ENCODE data around the gene LIPG.

Gene LIPG

GRCh38 chr18:49621717-49622351, 60.0 kb downstream of the LIPG start:
- Histone ChIP-seq H4K20me1 (ENCODE audit: low read depth, low read length) (no peaks in the 10 kb centered on the region), H3K27me3 (ENCODE audit: low read length) (no peaks in the 10 kb centered on the region), H3K9ac (ENCODE audit: low read length) (no peak overlapping the region), H3K4me2 (ENCODE audit: low read depth, low read length, poor library complexity, severe bottlenecking) (no peak overlapping the region), H3K9me2 (replicated peaks; ENCODE audit: insufficient read depth, low read length) (no peaks in the 10 kb centered on the region), H3K4me3 (ENCODE audit: insufficient read depth, low read length, poor library complexity, severe bottlenecking) (no peak overlapping the region), H3K27ac (ENCODE audit: low read depth, low read length) (no peak overlapping the region), H3K79me2 (ENCODE audit: insufficient read depth, low read length) (no peaks in the 10 kb centered on the region), H3K36me3 (ENCODE audit: low read length) (no peaks in the 10 kb centered on the region), H3K9me3 (ENCODE audit: insufficient read depth, low read length) (no peaks in the 10 kb centered on the region), H3F3A (ENCODE audit: insufficient read depth) (no peaks in the 10 kb centered on the region), H2AFZ (ENCODE audit: low read depth, low read length, severe bottlenecking) (no peak overlapping the region)
- TF ChIP-seq EZH2phosphoT487 (conservative IDR thresholded peaks at IDR 0.05; ENCODE audit: low read length), result 0 out of 2 replicates have a peak, but pooled peaks have one; percentile 70
- TF ChIP-seq CTCF (IDR thresholded peaks at IDR 0.05; ENCODE audit: insufficient read depth, low read length, poor library complexity, severe bottlenecking), result no peak

- H3K9me3 ChIP-seq (ENCODE audit: insufficient read depth, low read length), result no peaks in the 10 kb centered on the region
- no peaks in the 10 kb centered on the region for H4K20me1 ChIP-seq (ENCODE audit: low read depth, low read length)
- no peaks in the 10 kb centered on the region for H3K9me2 ChIP-seq (replicated peaks; ENCODE audit: insufficient read depth, low read length)
- H3F3A ChIP-seq (ENCODE audit: insufficient read depth), result no peaks in the 10 kb centered on the region
- no peak overlapping the region for H3K27ac ChIP-seq (ENCODE audit: low read depth, low read length)
- no peak overlapping the region for H2AFZ ChIP-seq (ENCODE audit: low read depth, low read length, severe bottlenecking)
- TF ChIP-seq EZH2phosphoT487 (conservative IDR thresholded peaks at IDR 0.05; ENCODE audit: low read length) (no peak), CTCF (IDR thresholded peaks at IDR 0.05; ENCODE audit: insufficient read depth, low read length, poor library complexity, severe bottlenecking) (no peak)
- no peak overlapping the region for H3K4me3 ChIP-seq (ENCODE audit: insufficient read depth, low read length, poor library complexity, severe bottlenecking)
- H3K36me3 ChIP-seq (ENCODE audit: low read length), result no peaks in the 10 kb centered on the region
- H3K9ac ChIP-seq (ENCODE audit: low read length), result no peak overlapping the region
- H3K79me2 ChIP-seq (ENCODE audit: insufficient read depth, low read length), result no peaks in the 10 kb centered on the region
- no peak overlapping the region for H3K4me2 ChIP-seq (ENCODE audit: low read depth, low read length, poor library complexity, severe bottlenecking)
- H3K27me3 ChIP-seq (ENCODE audit: low read length), result no peaks in the 10 kb centered on the region
Observed at GRCh38 chr18:49623571-49623970, 61.7 kb downstream of the LIPG start.

- no peak for TF ChIP-seq EZH2phosphoT487 (conservative IDR thresholded peaks at IDR 0.05; ENCODE audit: low read length)
- no peak for TF ChIP-seq CTCF (IDR thresholded peaks at IDR 0.05; ENCODE audit: insufficient read depth, low read length, poor library complexity, severe bottlenecking)
- Histone ChIP-seq H3K9me3 (ENCODE audit: insufficient read depth, low read length) (no peaks in the 10 kb centered on the region), H3K36me3 (ENCODE audit: low read length) (no peaks in the 10 kb centered on the region), H3K4me2 (ENCODE audit: low read depth, low read length, poor library complexity, severe bottlenecking) (no peak overlapping the region), H3K9me2 (replicated peaks; ENCODE audit: insufficient read depth, low read length) (no peaks in the 10 kb centered on the region), H3K4me3 (ENCODE audit: insufficient read depth, low read length, poor library complexity, severe bottlenecking) (no peak overlapping the region), H2AFZ (ENCODE audit: low read depth, low read length, severe bottlenecking) (no peak overlapping the region), H3K9ac (ENCODE audit: low read length) (no peak overlapping the region), H3F3A (ENCODE audit: insufficient read depth) (no peaks in the 10 kb centered on the region), H4K20me1 (ENCODE audit: low read depth, low read length) (no peaks in the 10 kb centered on the region), H3K79me2 (ENCODE audit: insufficient read depth, low read length) (no peaks in the 10 kb centered on the region), H3K27ac (ENCODE audit: low read depth, low read length) (no peak overlapping the region), H3K27me3 (ENCODE audit: low read length) (no peaks in the 10 kb centered on the region)
Observed at GRCh38 chr18:49625021-49625691, 63.3 kb downstream of the LIPG start.
